HepG2 (cell line): ENCODE results near the gene TOPORS. TPM values are rescaled to one million over a fixed set of nuclear protein-coding genes. Genes with fewer than 3 reads are reported as not detected.

ENCODE experiments used
- AHDC1 ChIP-seq: sonication (generic); formaldehyde crosslinking; IDR thresholded peaks from 2 replicates; pipeline ENCODE4 v1.5.1; 2020; ENCODE audit warnings: mild to moderate bottlenecking, missing genetic modification reagents, borderline replicate concordance
- ARID5B ChIP-seq: IDR thresholded peaks from 2 replicates; pipeline ENCODE4 v1.4.0; 2020; ENCODE audit warnings: mild to moderate bottlenecking, missing genetic modification reagents
- ARNT ChIP-seq: fragments of 450-650 bp; IDR thresholded peaks from 2 replicates; pipeline ENCODE4 v1.6.1; 2017
- CENPBD1 ChIP-seq: sonication (generic); formaldehyde crosslinking; IDR thresholded peaks from 2 replicates; pipeline ENCODE4 v1.8.0; 2022; ENCODE audit warnings: missing genetic modification reagents, low read depth, mild to moderate bottlenecking, borderline replicate concordance
- CSRNP2 ChIP-seq: sonication (generic); formaldehyde crosslinking; conservative IDR thresholded peaks from 2 replicates; pipeline ENCODE4 v1.8.0; 2022; ENCODE audit warnings: low read depth, missing genetic modification reagents
- ELF1 ChIP-seq: sonication (generic); formaldehyde crosslinking; IDR thresholded peaks from 2 replicates; pipeline ENCODE4 v1.4.0; 2020; ENCODE audit warnings: missing genetic modification reagents
- ELF3 ChIP-seq: IDR thresholded peaks from 2 replicates; pipeline ENCODE4 v1.6.1; 2016; ENCODE audit warnings: missing genetic modification reagents, missing compliant biosample characterization
- GATAD2A ChIP-seq: IDR thresholded peaks from 2 replicates; pipeline ENCODE4 v1.6.1; 2016
- GLI4 ChIP-seq: sonication (generic); formaldehyde crosslinking; IDR thresholded peaks from 2 replicates; pipeline ENCODE4 v1.5.1; 2020; ENCODE audit warnings: missing genetic modification reagents, mild to moderate bottlenecking, moderate library complexity, borderline replicate concordance
- PCBP2 ChIP-seq: fragments of 200-400 bp; formaldehyde crosslinking; optimal IDR thresholded peaks from 2 replicates; pipeline ENCODE3; 2018; ENCODE audit warnings: low read length, low read depth; ENCODE audit not compliant: poor library complexity, severe bottlenecking
- SOX5 ChIP-seq: IDR thresholded peaks from 2 replicates; pipeline ENCODE4 v1.6.1; 2016; ENCODE audit warnings: borderline replicate concordance
- SP2 ChIP-seq: sonication (generic); formaldehyde crosslinking; IDR thresholded peaks from 2 replicates; pipeline ENCODE4 v1.5.1; 2020; ENCODE audit warnings: mild to moderate bottlenecking, missing genetic modification reagents
- ZNF12 ChIP-seq: sonication (generic); formaldehyde crosslinking; IDR thresholded peaks from 2 replicates; pipeline ENCODE4 v1.5.0; 2020; ENCODE audit warnings: missing genetic modification reagents
- ZNF234 ChIP-seq: sonication (generic); formaldehyde crosslinking; conservative IDR thresholded peaks from 2 replicates; pipeline ENCODE4 v1.5.1; 2020; ENCODE audit warnings: mild to moderate bottlenecking, missing genetic modification reagents
- ZNF501 ChIP-seq: sonication (generic); formaldehyde crosslinking; IDR thresholded peaks from 2 replicates; pipeline ENCODE4 v1.5.1; 2020; ENCODE audit warnings: mild to moderate bottlenecking, moderate library complexity, missing genetic modification reagents
- ZNF644 ChIP-seq: IDR thresholded peaks from 2 replicates; pipeline ENCODE4 v1.6.1; 2016; ENCODE audit warnings: low read depth
- ZNF747 ChIP-seq: sonication (generic); formaldehyde crosslinking; IDR thresholded peaks from 2 replicates; pipeline ENCODE4 v1.8.1; 2023; ENCODE audit warnings: missing genetic modification reagents, mild to moderate bottlenecking, borderline replicate concordance
- polyA plus RNA-seq, 8 experiments: library from polyadenylated mRNA; depleted of rRNA in 3 of 8; stranded (reverse) in 7 of 8; unstranded in 1 of 8; fragments of >200 nt; fragmentation: Illumina TruSeq in 4 of 8; extraction: Trizol in 4 of 8; gene quantifications; 2 replicates each; pipeline versions ENCODE4 v1.2.1 to v1.2.3, GENCODE V29; 2011 to 2016; ENCODE audit warnings: low read depth in 4 of 8, missing spikeins in 1 of 8, mixed read lengths in 1 of 8; ENCODE audit not compliant: insufficient read depth in 1 of 8
- total RNA-seq, 5 experiments: library from RNA; depleted of rRNA; stranded (reverse); fragments of >200 nt; fragmentation: Illumina TruSeq; extraction: Trizol; gene quantifications; 2 replicates each; pipeline ENCODE4 v1.2.3, GENCODE V29; 2016; ENCODE audit warnings: low read depth in 1 of 5

TOPORS gene
- total and polyA plus RNA-seq, 2 of the 13 experiments (the other 11 are each of a cell fraction or from before 2014, with no cell fraction given): 6.8 to 19.6 TPM

GRCh38 chr9:32526041-32526706, 26.2 kb downstream of the TOPORS start, which contains the start of gene RIGI (continued):
- TF ChIP-seq CSRNP2 (CRISPR knock-in tag): no peak
- no peak for TF ChIP-seq SP2
- TF ChIP-seq ZNF747 (CRISPR knock-in tag): no peak
- TF ChIP-seq ELF1 (CRISPR knock-in tag): peak; percentile 41; the same call in 1 of the 2 replicates
- TF ChIP-seq ARID5B (CRISPR knock-in tag): no peak
- TF ChIP-seq ELF3: 0 out of 2 replicates have a peak, but pooled peaks have one; percentile 20
- TF ChIP-seq CENPBD1 (CRISPR knock-in tag): no peak
- no peak for TF ChIP-seq AHDC1 (CRISPR knock-in tag)
- TF ChIP-seq GATAD2A: peak; percentile 55
- TF ChIP-seq ZNF644 (CRISPR knock-in tag): no peak
- no peak for TF ChIP-seq ARNT
- TF ChIP-seq SOX5 (CRISPR knock-in tag): no peak
- TF ChIP-seq PCBP2: no peak
- TF ChIP-seq ZNF234 (CRISPR knock-in tag): no peak
- no peak for TF ChIP-seq ZNF12 (CRISPR knock-in tag)
- TF ChIP-seq GLI4 (CRISPR knock-in tag): no peak
- TF ChIP-seq ZNF501: peak; percentile 81
